Neural progenitor cell (in vitro differentiated cells): Measurements from ENCODE around the gene PHACTR2. TPM values are rescaled to one million over a fixed set of nuclear protein-coding genes. Genes with fewer than 3 reads are reported as not detected.
"Not testable (repeated sequence)": the region's sequence is repeated elsewhere in the genome, so short reads cannot be mapped to it uniquely, and the experiment has no call there.

Source experiments
- DNase-seq: peaks from one replicate; pipeline ENCODE4 v3.0.0-alpha.2; 2016; ENCODE audit warnings: low spot score
- H2AFZ ChIP-seq: fragments of 200-600 bp; sonication (generic); replicated peaks from 2 replicates; pipeline ENCODE4 v1.6.1; 2016; ENCODE audit warnings: antibody characterized with exemption
- H3F3A ChIP-seq: fragments of 200-600 bp; sonication (generic); 2 replicates; pipeline ENCODE4 v1.6.1; 2016; ENCODE audit warnings: antibody characterized with exemption, low read depth
- H3K27ac ChIP-seq: fragments of 200-600 bp; sonication (generic); 2 replicates; pipeline ENCODE4 v1.5.1; 2016; ENCODE audit warnings: mild to moderate bottlenecking
- H3K27me3 ChIP-seq: fragments of 200-600 bp; sonication (generic); 2 replicates; pipeline ENCODE4 v1.6.1; 2016; ENCODE audit warnings: mild to moderate bottlenecking, moderate library complexity
- H3K36me3 ChIP-seq: fragments of 200-600 bp; sonication (generic); 2 replicates; pipeline ENCODE4 v1.5.1; 2016
- H3K4me1 ChIP-seq: fragments of 200-600 bp; sonication (generic); 2 replicates; pipeline ENCODE4 v1.6.1; 2016; ENCODE audit warnings: mixed run types
- H3K4me2 ChIP-seq: fragments of 200-600 bp; sonication (generic); 2 replicates; pipeline ENCODE4 v1.6.1; 2016
- H3K4me3 ChIP-seq: fragments of 200-600 bp; sonication (generic); 2 replicates; pipeline ENCODE4 v1.5.1; 2016
- H3K79me2 ChIP-seq: fragments of 200-600 bp; sonication (generic); 2 replicates; pipeline ENCODE4 v1.6.1; 2016; ENCODE audit warnings: low read depth
- H3K9ac ChIP-seq: fragments of 200-600 bp; sonication (generic); 2 replicates; pipeline ENCODE4 v1.6.1; 2016
- H3K9me3 ChIP-seq: fragments of 200-600 bp; sonication (generic); 2 replicates; pipeline ENCODE4 v1.5.1; 2016; ENCODE audit warnings: low read depth
- H4K20me1 ChIP-seq: fragments of 200-600 bp; sonication (generic); 2 replicates; pipeline ENCODE4 v1.6.1; 2016; ENCODE audit warnings: low read depth
- H3K27ac Mint-ChIP-seq: 3 replicates; pipeline ENCODE4 v1.8.0; 2021; ENCODE audit warnings: mixed read lengths
- H3K27me3 Mint-ChIP-seq: 2 replicates; pipeline ENCODE4 v1.8.0; 2022; ENCODE audit warnings: low read depth, mild to moderate bottlenecking, inconsistent platforms, moderate library complexity, mixed read lengths; ENCODE audit not compliant: insufficient read depth
- H3K36me3 Mint-ChIP-seq: 3 replicates; pipeline ENCODE4 v1.8.0; 2021; ENCODE audit warnings: mixed read lengths
- H3K4me1 Mint-ChIP-seq: 3 replicates; pipeline ENCODE4 v1.8.0; 2021; ENCODE audit warnings: mixed read lengths
- H3K4me3 Mint-ChIP-seq: 3 replicates; pipeline ENCODE4 v1.8.0; 2021; ENCODE audit warnings: mild to moderate bottlenecking, moderate library complexity, mixed read lengths
- H3K9me3 Mint-ChIP-seq: 3 replicates; pipeline ENCODE4 v1.8.0; 2020; ENCODE audit warnings: mixed read lengths
- CTCF ChIP-seq: fragments of 200-600 bp; sonication (generic); IDR thresholded peaks from 2 replicates; pipeline ENCODE4 v1.5.1; 2017; ENCODE audit warnings: antibody characterized with exemption, mild to moderate bottlenecking
- EZH2 ChIP-seq: fragments of 200-600 bp; sonication (generic); IDR thresholded peaks from 2 replicates; pipeline ENCODE4 v1.6.1; 2017; ENCODE audit warnings: antibody characterized with exemption, mild to moderate bottlenecking, moderate library complexity
- EZH2phosphoT487 ChIP-seq: fragments of 200-600 bp; sonication (generic); IDR thresholded peaks from 2 replicates; pipeline ENCODE4 v1.6.1; 2017; ENCODE audit warnings: antibody characterized with exemption
- total RNA-seq: library from RNA; depleted of rRNA; stranded (reverse); fragments of >200 nt; gene quantifications from 2 replicates; pipeline ENCODE4 v1.2.3, GENCODE V29; 2015; ENCODE audit warnings: low replicate concordance

The PHACTR2 gene
- total RNA-seq, 1 donor from 2014 or later: 45.4 TPM

- Mint-ChIP-seq H3K27ac (no peak overlapping the region), H3K27me3 (no peaks in the 10 kb centered on the region), H3K9me3 (peaks cover 25% of the 10 kb centered on the region), H3K4me3 (no peak overlapping the region), H3K4me1 (no peaks in the 10 kb centered on the region), H3K36me3 (peaks cover 49% of the 10 kb centered on the region)
- no peak for DNase-seq
- Histone ChIP-seq H3K4me1 (no peaks in the 10 kb centered on the region), H3K4me3 (no peak overlapping the region), H4K20me1 (no peaks in the 10 kb centered on the region), H3F3A (no peaks in the 10 kb centered on the region), H3K79me2 (no peaks in the 10 kb centered on the region), H3K27me3 (no peaks in the 10 kb centered on the region), H3K27ac (no peak overlapping the region), H3K36me3 (no peaks in the 10 kb centered on the region), H3K4me2 (no peak overlapping the region), H3K9me3 (no peaks in the 10 kb centered on the region), H3K9ac (no peak overlapping the region), H2AFZ (no peak overlapping the region)
- TF ChIP-seq EZH2phosphoT487: no peak
- TF ChIP-seq CTCF: no peak
- no peak for TF ChIP-seq EZH2
Measured at GRCh38 chr6:143784316-143784715, 106.6 kb downstream of the PHACTR2 start.

- not testable (repeated sequence) for H3K9ac ChIP-seq, H3K79me2 ChIP-seq, H3F3A ChIP-seq, H3K4me1 ChIP-seq, H3K4me1 Mint-ChIP-seq, H3K27me3 ChIP-seq, H3K27me3 Mint-ChIP-seq, H3K4me2 ChIP-seq, H3K36me3 ChIP-seq, H4K20me1 ChIP-seq, H3K27ac Mint-ChIP-seq, H3K9me3 ChIP-seq, H3K27ac ChIP-seq, H3K4me3 ChIP-seq, DNase-seq, H2AFZ ChIP-seq, H3K4me3 Mint-ChIP-seq
- H3K36me3 Mint-ChIP-seq: peaks cover 52% of the 10 kb centered on the region
- H3K9me3 Mint-ChIP-seq: peaks cover 25% of the 10 kb centered on the region
Measured at GRCh38 chr6:143786371-143786770, 108.6 kb downstream of the PHACTR2 start.

- TF ChIP-seq EZH2 (no peak), EZH2phosphoT487 (no peak), CTCF (no peak)
- H3K36me3 Mint-ChIP-seq: peaks cover 50% of the 10 kb centered on the region
- no peak overlapping the region for H3K27ac ChIP-seq
- DNase-seq: no peak
- no peaks in the 10 kb centered on the region for H4K20me1 ChIP-seq
- no peak overlapping the region for H3K4me2 ChIP-seq
- no peaks in the 10 kb centered on the region for H3K27me3 ChIP-seq
- H3K36me3 ChIP-seq: peaks cover 3% of the 10 kb centered on the region
- H3K9me3 ChIP-seq: no peaks in the 10 kb centered on the region
- H3K4me3 ChIP-seq: no peak overlapping the region
- no peak overlapping the region for H2AFZ ChIP-seq
- H3K4me1 ChIP-seq: no peaks in the 10 kb centered on the region
- no peaks in the 10 kb centered on the region for H3K79me2 ChIP-seq
- no peaks in the 10 kb centered on the region for H3F3A ChIP-seq
- H3K9ac ChIP-seq: no peak overlapping the region
- no peak overlapping the region for H3K4me3 Mint-ChIP-seq
- no peaks in the 10 kb centered on the region for H3K27me3 Mint-ChIP-seq
- H3K4me1 Mint-ChIP-seq: no peaks in the 10 kb centered on the region
- no peak overlapping the region for H3K27ac Mint-ChIP-seq
- peaks cover 5% of the 10 kb centered on the region for H3K9me3 Mint-ChIP-seq
Measured at GRCh38 chr6:143792402-143793279, 114.9 kb downstream of the PHACTR2 start.

GRCh38 chr6:143793280-143793619 lies 115.5 kb downstream of the PHACTR2 start:
- no peaks in the 10 kb centered on the region for H3K4me1 ChIP-seq
- no peaks in the 10 kb centered on the region for H4K20me1 ChIP-seq
- H3K36me3 ChIP-seq: peaks cover 3% of the 10 kb centered on the region
- no peaks in the 10 kb centered on the region for H3K27me3 Mint-ChIP-seq
- H3K36me3 Mint-ChIP-seq: peaks cover 56% of the 10 kb centered on the region
- no peak overlapping the region for H3K27ac Mint-ChIP-seq
- no peak overlapping the region for H3K27ac ChIP-seq
- no peaks in the 10 kb centered on the region for H3K79me2 ChIP-seq
- no peak for TF ChIP-seq EZH2
- no peak for TF ChIP-seq CTCF
- TF ChIP-seq EZH2phosphoT487: no peak
- no peak overlapping the region for H3K4me3 ChIP-seq
- no peaks in the 10 kb centered on the region for H3K27me3 ChIP-seq
- H3K9ac ChIP-seq: no peak overlapping the region
- no peak overlapping the region for H3K4me2 ChIP-seq
- no peak for DNase-seq
- no peaks in the 10 kb centered on the region for H3F3A ChIP-seq
- no peak overlapping the region for H3K4me3 Mint-ChIP-seq
- H3K4me1 Mint-ChIP-seq: no peaks in the 10 kb centered on the region
- H2AFZ ChIP-seq: no peak overlapping the region
- H3K9me3 ChIP-seq: no peaks in the 10 kb centered on the region
- H3K9me3 Mint-ChIP-seq: peaks cover 11% of the 10 kb centered on the region

- not testable (repeated sequence) for H3K4me3 Mint-ChIP-seq, H3K4me1 Mint-ChIP-seq, H3K27me3 Mint-ChIP-seq, DNase-seq, H3K9me3 ChIP-seq, H3K36me3 ChIP-seq, H3K4me2 ChIP-seq, H3K4me1 ChIP-seq, H4K20me1 ChIP-seq, H3K9ac ChIP-seq, H2AFZ ChIP-seq, H3K27me3 ChIP-seq, H3K27ac Mint-ChIP-seq, H3K4me3 ChIP-seq, H3K27ac ChIP-seq, H3F3A ChIP-seq, H3K79me2 ChIP-seq
- Mint-ChIP-seq H3K9me3 (peaks cover 31% of the 10 kb centered on the region), H3K36me3 (peaks cover 62% of the 10 kb centered on the region)
Measured at GRCh38 chr6:143796551-143796950, 118.8 kb downstream of the PHACTR2 start.
